H54 (cell line): ENCODE measurements around the gene L1CAM.

Source experiments
- DNase-seq: peaks from one replicate; pipeline ENCODE4 v3.0.0; 2011; ENCODE audit warnings: low spot score, mixed read lengths; ENCODE audit not compliant: insufficient read length
- FAIRE-seq: peaks from 3 replicates; lab custom pipeline; 2011; peaks lifted over from hg19 to GRCh38; lab: Jason Lieb, UNC
- POLR2A ChIP-seq: IDR thresholded peaks from 2 replicates; pipeline ENCODE4 v1.6.1; 2011; ENCODE audit warnings: low read depth, mild to moderate bottlenecking, low read length

Gene L1CAM

GRCh38 chrX:153919281-153919680, 33.3 kb upstream of the L1CAM start:
- TF ChIP-seq POLR2A: no peak
- DNase-seq: no peak
- no peak for FAIRE-seq

GRCh38 chrX:153917869-153918268, 31.9 kb upstream of the L1CAM start:
- FAIRE-seq (no peak), DNase-seq (no peak)
- TF ChIP-seq POLR2A: no peak

- TF ChIP-seq POLR2A: no peak
- FAIRE-seq (no peak), DNase-seq (no peak)
Measured at GRCh38 chrX:153913701-153914100, 27.7 kb upstream of the L1CAM start.

- FAIRE-seq (no peak), DNase-seq (no peak)
- TF ChIP-seq POLR2A: no peak
Measured at GRCh38 chrX:153913211-153913610, 27.2 kb upstream of the L1CAM start.

GRCh38 chrX:153911798-153912197, 25.8 kb upstream of the L1CAM start:
- TF ChIP-seq POLR2A: no peak
- DNase-seq (no peak), FAIRE-seq (no peak)

- FAIRE-seq: no peak
- TF ChIP-seq POLR2A: no peak
- DNase-seq: no peak
Measured at GRCh38 chrX:153910446-153910845, 24.5 kb upstream of the L1CAM start.

- no peak for DNase-seq
- no peak for FAIRE-seq
- no peak for TF ChIP-seq POLR2A
Measured at GRCh38 chrX:153909980-153910360, 24.0 kb upstream of the L1CAM start.

DNA sequence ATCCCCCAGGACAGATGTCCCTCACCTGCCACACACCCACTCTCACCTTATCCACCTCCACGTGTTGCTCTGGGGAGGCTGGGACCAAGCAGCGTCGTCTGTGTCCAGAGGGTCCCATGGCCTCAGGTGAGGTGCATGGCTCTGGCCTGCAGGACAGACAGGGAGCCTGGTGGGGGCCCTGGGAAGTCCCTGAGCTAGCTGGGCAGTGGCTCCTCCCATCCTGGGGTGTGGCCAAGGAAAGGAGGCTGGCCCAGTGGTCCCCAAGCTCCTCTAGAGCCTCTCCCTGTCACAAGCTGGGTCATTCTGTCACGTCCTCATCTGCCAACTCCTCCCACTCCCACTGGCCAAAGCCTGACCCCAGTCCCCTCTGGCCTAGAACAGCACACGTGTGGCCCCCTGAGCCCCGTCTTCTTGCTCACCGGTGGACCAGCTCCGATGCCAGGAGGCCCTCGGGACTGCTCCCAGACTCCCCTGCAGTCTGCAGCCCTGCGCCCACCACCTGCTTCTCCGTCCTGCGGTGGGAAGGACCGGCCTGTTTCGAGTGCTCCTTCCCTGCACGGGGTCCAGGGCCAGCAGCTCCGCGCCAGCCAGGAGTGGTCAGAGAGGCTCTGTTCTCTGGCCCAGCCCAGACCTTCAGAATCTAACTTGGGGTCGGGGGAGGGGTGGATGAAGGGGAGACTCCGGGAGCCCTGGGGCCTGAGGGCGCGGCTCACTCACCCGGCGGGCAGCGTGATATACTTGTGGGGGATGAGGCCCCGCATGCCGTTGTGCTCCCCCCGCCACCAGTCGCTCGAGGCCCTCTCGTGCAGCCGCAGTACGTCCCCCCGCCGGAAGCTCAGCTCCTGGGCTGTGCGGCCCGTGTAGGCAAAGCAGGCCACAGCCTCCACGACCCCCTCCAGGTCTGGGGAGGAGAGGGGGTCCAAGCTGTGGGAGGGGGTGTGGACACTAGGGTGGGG, 23.3 kb upstream of the L1CAM start:
- no peak for TF ChIP-seq POLR2A
- no peak for FAIRE-seq

DNA sequence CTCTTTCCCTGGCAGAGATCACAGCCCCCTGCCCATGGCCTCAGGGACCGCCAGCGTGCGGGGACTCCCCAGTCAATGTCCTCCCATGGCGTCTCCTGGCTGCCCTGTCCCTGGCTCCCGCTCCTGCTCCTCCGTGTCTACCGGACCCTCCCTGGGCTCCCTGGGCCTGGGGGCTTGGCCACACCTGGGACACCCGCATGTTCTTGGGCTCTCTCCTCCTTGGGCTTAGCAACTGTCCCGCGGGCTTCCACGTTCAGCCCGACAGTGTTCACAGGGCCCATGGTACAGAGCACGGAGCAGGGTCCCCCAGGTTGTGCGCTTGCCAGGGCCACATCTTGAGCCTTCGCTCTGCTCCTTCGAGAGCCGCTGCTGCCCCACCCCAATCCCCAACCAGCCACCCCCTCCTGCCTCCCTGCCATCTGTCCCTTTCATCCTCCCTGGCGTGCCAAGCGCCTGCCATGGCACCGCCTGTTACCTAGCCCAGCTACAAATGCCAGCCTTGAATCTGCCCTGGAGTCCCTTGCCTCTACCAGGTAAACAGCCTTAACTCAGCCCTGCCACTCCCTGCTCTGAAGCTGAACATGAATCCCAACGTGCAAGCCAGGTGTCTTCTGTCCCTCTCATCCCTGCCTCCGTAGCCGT, 22.4 kb upstream of the L1CAM start:
- FAIRE-seq: no peak
- no peak for TF ChIP-seq POLR2A

More for the DNA sequence above, 23.3 kb upstream of the L1CAM start:
- no peak for DNase-seq

GRCh38 chrX:153907456-153907855, 21.5 kb upstream of the L1CAM start:
- FAIRE-seq (no peak), DNase-seq (no peak)
- TF ChIP-seq POLR2A: no peak

More for the DNA sequence above, 22.4 kb upstream of the L1CAM start:
- DNase-seq: no peak

DNA sequence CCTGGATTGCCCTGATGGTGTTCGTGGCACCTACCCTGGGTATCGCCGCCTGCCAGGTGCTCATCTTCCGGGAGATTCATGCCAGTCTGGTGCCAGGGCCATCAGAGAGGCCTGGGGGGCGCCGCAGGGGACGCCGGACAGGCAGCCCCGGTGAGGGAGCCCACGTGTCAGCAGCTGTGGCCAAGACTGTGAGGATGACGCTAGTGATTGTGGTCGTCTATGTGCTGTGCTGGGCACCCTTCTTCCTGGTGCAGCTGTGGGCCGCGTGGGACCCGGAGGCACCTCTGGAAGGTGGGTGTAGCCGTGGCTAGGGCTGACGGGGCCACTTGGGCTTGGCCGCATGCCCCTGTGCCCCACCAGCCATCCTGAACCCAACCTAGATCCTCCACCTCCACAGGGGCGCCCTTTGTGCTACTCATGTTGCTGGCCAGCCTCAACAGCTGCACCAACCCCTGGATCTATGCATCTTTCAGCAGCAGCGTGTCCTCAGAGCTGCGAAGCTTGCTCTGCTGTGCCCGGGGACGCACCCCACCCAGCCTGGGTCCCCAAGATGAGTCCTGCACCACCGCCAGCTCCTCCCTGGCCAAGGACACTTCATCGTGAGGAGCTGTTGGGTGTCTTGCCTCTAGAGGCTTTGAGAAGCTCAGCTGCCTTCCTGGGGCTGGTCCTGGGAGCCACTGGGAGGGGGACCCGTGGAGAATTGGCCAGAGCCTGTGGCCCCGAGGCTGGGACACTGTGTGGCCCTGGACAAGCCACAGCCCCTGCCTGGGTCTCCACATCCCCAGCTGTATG, 20.3 kb upstream of the L1CAM start:
- TF ChIP-seq POLR2A: no peak
- DNase-seq (no peak), FAIRE-seq (no peak)

DNA sequence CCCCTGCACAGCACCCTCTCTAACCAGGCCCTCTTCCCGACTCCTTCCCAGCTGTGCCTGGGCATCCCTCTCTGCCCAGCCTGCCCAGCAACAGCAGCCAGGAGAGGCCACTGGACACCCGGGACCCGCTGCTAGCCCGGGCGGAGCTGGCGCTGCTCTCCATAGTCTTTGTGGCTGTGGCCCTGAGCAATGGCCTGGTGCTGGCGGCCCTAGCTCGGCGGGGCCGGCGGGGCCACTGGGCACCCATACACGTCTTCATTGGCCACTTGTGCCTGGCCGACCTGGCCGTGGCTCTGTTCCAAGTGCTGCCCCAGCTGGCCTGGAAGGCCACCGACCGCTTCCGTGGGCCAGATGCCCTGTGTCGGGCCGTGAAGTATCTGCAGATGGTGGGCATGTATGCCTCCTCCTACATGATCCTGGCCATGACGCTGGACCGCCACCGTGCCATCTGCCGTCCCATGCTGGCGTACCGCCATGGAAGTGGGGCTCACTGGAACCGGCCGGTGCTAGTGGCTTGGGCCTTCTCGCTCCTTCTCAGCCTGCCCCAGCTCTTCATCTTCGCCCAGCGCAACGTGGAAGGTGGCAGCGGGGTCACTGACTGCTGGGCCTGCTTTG, 19.6 kb upstream of the L1CAM start:
- FAIRE-seq (no peak), DNase-seq (no peak)
- TF ChIP-seq POLR2A: no peak
